GM12892 (cell line): ENCODE data around the gene DLL4.

Experiments used
- POLR2A ChIP-seq: IDR thresholded peaks from 2 replicates; pipeline ENCODE4 v1.6.1; 2011; ENCODE audit warnings: low read depth, low read length, control low read depth
- POLR2AphosphoS5 ChIP-seq: IDR thresholded peaks from 2 replicates; pipeline ENCODE4 v1.6.1; 2011; ENCODE audit warnings: low read depth, low read length, control low read depth
- TAF1 ChIP-seq: IDR thresholded peaks from 2 replicates; pipeline ENCODE4 v1.6.1; 2011; ENCODE audit warnings: low read depth, mild to moderate bottlenecking, control low read depth, low read length, borderline replicate concordance

- TF ChIP-seq POLR2A (no peak), TAF1 (no peak), POLR2AphosphoS5 (no peak)
These were observed 705 bp downstream of the DLL4 start for GRCh38 chr15:40929660-40930429.
